GM18909 (cell line): ENCODE measurements around the gene MEGF8.
"Not testable (repeated sequence)": the region's sequence is repeated elsewhere in the genome, so short reads cannot be mapped to it uniquely, and the experiment has no call there.

Experiments
- ATAC-seq: cut with Tn5 transposase; IDR thresholded peaks from one replicate; pipeline ENCODE4 v1.9.1; 2021; ENCODE audit warnings: mild to moderate bottlenecking; ENCODE audit not compliant: unreplicated experiment, poor library complexity

The MEGF8 gene

DNA sequence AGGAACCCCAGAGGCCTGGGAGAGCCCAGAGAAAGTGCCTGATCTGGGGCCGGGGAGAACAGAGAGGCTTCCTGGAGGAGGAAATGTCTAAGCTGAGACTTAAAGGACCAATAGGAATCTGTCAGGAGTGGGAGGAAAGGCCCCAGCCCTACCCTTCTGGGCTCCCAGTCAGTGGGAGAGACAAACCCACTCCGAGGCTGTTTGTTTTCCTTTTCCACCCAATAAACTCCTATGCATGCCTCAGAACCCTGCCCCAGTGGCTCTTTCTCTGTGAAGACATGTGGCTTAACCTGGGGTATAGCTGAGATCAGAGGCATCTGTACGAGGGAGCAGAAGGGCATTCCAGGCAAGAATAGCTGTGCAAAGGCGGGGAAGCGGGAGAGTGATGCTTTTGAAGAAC is 1.9 kb downstream of the MEGF8 start:
- no peak for ATAC-seq

DNA sequence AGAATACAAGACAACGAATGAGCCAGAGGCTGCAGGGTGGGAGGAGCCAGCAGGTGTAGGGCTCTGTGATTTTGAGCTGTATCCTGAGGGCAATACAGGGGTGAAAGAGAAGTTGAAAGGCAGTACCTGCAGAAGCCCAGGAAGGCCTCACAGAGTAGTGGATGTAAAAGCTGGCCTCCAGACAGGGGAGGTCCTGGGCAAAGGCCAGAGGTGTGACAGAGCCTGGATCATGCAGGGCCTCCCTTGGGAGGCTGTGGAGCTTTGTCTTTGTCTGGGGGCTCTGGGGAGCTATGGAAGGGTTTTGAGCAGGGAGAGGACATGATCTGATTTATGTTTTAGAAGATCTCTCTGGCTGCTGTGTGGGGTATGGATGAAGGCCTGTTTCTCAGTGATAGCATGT is 2.7 kb downstream of the MEGF8 start:
- no peak for ATAC-seq

DNA sequence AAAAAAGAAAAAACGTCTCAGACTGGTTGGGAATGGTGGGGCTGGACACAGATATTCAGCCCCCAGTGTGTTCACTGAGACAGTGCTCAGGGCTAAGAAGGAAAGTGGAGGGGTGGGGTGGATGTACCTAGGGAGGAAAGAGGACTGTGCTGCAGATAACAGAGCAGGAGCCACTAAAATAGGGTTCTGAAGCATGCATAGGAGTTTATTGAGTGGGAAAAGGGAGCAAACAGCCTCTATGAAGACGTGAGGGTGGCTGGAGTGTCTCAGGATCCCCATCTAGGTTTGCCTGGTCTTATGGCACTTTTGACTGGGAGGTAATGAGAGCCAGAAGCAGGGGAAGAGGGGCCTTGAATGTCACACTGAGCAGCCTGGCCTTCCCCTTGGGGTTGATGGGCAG is 3.4 kb downstream of the MEGF8 start:
- ATAC-seq: no peak

DNA sequence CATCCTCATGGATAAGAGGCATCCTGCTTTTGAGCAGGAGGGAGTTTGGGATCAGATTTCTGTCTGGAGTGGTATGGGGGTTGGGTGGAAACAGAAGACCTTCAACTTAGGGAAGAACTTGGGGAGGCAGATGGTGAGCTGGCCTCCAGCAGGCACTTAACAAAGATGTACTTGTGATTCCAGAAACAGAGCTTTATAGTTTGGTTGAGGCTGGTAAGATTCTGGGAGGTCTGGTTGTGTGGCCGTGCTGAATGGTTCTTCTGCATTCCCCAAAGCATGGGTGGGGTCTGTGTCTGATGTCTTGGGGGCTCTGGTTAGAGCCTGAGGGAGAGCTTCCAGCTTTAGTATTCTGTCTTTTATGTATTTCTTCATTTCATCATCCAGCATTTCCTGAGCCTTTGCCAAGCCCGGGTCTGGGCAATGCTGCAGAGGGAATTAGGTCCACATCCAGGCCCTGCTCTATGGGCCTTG is 4.8 kb downstream of the MEGF8 start:
- no peak for ATAC-seq

DNA sequence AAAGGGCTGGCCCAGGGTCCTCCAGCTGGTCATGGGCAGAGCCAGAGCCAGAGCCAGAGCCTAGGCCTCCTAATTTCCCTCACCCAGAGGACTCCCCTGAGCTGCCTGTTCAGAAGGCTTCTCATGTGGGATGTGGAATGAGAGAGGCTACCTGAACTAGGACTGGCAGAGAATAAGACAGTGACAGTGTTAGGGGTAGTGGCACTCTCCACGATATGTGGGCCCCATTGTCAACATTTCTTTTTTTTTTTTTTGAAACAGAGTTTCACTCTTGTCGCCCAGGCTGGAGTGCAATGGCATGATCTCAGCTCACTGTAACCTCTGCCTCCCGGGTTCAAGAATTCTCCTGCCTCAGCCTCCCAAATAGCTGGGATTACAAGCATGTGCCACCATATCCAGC is 5.9 kb downstream of the MEGF8 start:
- ATAC-seq: not testable (repeated sequence)

DNA sequence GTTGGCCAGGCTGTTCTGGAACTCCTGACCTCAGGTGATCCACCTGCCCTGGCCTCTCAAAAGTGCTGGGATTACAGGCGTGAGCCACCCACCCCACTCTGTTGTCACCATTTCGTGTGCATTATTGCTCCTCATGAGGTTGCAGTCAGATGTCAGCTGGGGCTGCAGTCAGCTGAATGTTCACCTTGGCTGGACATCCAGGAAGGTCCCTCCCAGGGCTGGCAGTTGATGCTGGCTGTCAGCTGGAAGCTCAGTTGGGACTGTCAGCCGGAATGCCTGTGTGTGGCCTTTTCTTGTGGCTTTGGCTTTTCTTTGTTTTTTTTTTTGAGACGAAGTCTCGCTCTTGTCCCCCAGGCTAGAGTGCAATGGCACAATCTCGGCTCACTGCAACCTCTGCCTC is 6.6 kb downstream of the MEGF8 start:
- no peak for ATAC-seq

DNA sequence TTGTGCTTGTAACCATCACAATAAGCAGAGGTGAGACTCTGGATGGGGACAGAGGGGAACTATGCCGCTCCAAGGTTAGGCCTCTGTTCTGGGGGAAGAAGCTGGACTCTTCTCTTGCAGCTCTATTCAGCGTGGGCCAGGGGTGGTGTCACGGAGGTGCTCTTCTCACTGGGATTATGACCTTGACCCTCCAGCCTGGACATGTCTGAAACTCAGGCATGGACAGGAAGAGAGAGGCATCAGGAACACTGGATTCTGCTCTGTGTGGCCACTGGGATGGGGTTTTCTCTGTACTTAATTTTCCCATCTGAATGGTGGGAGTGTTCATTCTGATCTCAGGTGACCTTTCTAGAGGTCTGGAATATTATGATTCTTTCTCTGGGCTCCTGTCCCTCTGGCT is 7.6 kb downstream of the MEGF8 start:
- ATAC-seq: no peak

DNA sequence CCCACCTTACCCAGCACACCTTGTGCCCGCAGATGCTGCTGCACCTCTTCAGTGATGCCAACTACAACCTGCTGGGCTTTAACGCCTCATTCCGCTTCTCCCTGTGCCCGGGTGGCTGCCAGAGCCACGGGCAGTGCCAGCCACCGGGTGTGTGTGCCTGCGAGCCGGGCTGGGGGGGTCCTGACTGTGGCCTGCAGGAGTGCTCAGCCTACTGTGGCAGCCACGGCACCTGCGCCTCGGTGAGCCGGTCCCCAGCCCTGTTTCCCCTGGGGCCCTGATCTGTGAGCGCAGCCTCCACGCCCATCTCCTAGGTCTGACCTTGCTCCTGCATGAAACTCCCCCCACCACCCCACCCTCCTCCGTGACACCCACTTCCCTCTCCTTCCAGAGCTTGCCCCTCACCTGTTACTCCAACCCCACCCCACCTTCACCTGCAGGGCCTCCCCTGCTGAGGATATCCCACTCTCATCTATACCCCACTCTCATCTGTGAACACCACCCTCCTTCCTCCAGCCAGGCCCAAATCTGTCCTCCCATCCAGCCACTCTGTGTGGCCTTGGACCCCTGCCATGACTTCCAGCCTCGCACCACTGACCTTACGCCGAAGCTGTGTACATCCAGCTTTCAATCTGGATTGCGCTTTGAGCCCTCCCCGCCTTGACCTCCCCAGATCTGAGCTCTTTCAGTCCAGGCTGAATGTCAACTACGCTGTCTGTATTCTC is 8.7 kb downstream of the MEGF8 start:
- ATAC-seq: no peak

DNA sequence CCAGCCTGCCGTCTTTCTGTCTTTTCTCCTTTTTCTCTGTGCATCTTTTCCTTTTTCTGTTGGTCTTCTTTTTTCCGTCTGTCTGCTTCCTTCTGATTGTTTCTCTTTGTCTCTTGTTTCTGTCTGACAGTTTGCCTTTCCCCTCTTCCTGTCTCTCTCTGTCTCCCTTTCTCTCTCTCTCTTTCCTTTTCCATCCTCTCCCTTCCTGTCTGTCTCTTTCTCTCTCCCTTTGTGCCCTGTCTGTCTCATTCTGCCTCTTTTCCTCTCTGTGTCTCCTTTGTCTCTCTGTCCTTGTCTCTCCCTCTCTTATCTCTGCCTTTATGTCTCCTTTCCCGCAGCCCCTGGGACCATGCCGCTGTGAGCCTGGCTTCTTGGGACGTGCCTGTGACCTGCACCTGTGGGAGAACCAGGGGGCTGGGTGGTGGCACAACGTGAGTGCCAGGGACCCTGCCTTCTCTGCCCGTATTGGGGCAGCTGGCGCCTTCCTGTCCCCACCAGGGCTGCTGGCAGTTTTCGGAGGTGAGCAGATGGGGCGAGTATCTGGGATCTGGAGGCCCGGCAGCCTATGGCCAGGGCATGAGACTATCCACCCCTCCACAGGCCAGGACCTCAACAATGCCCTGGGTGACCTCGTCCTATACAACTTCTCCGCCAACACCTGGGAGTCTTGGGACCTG is 9.4 kb downstream of the MEGF8 start:
- ATAC-seq: no peak

DNA sequence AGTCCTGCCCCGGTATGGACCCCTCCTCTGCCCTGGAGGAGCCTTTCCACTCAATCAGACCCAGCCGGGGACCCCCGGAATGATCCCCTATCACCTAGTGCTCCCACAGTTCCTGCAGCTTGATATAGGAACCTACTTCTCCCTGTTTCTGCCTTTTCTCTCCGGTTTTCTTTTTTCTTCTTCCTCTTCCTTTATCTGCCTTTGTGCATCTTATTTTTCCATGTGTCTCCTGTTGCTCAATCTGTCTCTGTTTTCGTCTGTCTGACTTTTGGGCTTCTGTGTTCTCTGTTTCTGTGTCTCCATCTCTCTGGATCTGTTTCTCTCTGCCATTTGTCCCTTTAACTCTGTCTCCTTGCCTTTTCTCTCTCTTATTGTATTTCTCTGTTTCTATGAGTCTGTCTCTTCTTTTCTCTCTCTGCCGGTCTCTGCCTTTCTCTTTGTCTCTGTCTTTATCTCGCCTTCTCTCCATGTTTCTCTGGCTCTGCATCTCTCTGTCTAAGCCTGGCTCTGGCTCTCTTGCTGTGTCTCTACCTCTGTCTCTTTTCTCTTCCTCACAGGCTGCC is 10.0 kb downstream of the MEGF8 start:
- no peak for ATAC-seq

DNA sequence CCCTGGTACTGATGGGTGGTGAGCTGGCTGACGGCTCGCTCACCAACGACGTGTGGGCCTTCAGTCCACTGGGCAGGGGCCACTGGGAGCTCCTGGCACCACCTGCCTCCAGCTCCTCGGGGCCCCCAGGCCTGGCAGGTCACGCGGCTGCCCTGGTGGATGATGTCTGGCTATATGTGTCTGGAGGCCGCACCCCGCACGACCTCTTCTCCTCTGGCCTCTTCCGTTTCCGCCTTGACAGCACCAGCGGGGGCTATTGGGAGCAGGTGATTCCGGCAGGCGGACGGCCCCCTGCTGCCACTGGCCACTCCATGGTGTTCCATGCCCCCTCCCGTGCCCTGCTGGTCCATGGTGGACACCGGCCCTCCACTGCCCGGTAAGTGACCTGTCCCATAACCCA is 10.5 kb downstream of the MEGF8 start:
- no peak for ATAC-seq

DNA sequence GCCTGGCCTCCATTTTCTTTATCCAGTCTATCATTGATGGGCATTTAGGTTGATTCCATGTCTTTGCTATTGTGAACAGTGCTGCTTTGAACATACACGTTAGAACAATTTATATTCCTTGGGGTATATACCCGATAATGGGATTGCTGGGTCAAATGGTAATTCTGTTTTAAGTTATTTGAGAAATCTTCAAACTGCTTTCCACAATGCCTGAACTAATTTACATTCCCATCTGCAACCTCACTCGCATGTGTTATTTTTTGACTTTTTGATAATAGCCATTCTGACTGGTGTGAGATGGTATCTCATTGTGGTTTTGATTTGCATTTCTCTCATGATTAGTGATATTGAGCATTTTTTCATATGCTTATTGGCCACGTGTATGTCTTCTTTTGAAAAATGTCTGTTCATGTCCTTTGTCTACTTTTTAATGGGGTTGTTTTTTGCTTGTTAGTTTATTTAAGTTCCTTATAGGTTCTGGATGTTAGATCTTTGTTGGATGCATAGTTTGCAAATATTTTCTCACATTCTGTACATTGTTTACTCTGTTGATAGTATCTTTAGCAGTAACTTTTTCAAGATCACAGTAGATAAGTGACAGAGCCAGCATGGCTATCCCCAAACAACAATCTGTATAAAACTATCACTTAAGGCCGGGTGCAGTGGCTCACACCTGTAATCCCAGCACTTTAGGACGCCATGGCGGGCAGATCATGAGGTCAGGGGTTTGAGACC is 13.9 kb downstream of the MEGF8 start:
- not testable (repeated sequence) for ATAC-seq

DNA sequence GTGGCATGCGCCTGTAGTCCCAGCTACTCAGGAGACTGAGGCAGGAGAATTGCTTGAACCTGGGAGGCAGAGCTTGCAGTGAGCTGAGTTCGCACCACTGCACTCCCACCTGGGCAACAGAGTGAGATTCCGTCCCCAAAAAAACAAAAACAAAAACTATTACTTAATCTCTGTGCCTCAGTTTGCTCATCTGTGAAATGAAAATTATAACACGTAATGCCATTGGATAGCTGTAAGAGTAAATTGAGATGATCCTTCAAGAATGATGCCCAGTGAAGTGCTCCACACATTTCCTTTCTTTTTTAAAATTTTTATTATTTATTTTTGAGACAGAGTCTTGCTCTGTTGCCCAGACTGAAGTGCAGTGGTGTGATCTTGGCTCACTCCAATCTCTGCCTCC is 14.5 kb downstream of the MEGF8 start:
- not testable (repeated sequence) for ATAC-seq

DNA sequence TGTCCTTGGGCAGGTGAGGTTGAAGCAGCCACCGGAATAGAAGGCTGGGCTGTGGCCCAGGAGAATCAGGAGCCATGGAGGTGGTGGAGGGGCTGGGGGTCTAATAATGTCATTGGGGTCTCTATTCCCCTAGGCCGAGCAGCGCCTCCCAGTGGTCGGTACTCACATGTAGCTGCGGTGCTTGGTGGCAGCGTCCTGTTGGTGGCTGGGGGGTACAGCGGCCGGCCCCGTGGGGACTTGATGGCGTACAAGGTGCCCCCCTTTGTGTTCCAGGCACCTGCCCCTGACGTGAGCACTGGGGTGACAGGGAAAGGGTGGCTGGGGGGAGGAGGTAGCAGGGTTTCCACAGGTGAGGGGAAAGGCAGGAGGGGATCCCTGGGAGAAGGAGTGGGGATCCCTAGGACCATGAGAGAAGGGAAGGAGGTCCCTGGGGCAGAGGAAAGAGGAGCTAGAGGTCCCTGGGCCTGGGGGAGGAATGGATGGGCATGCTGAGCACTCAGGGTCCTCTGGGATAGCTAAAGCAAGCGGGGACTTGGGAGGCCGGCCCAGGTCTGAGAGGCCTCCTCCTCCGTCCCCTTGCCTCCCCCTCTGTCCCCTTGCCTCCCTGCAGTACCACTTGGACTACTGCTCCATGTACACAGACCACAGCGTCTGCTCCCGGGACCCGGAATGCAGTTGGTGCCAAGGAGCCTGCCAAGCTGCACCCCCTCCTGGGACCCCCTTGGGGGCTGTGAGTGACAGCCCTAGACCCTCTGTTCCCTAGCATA is 18.1 kb downstream of the MEGF8 start:
- no peak for ATAC-seq

DNA sequence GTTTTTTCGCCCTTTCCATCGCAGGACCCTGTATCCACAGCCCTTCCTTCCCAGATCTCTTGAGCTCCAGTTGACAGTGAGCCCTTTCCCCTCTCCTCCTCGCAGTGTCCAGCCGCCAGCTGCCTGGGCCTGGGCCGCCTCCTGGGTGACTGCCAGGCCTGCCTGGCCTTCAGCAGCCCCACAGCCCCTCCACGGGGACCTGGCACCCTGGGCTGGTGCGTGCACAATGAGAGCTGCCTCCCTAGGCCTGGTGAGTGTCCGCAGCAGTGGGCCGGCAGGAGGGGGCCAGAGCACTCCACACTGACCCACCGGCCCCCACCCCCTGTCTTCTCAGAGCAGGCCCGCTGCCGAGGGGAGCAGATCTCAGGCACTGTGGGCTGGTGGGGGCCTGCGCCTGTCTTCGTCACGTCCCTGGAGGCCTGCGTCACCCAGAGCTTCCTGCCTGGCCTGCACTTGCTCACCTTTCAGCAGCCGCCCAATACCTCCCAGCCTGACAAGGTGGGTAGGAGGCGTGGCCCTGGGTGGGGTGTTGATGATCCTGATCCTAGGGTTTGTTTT is 19.0 kb downstream of the MEGF8 start:
- no peak for ATAC-seq

DNA sequence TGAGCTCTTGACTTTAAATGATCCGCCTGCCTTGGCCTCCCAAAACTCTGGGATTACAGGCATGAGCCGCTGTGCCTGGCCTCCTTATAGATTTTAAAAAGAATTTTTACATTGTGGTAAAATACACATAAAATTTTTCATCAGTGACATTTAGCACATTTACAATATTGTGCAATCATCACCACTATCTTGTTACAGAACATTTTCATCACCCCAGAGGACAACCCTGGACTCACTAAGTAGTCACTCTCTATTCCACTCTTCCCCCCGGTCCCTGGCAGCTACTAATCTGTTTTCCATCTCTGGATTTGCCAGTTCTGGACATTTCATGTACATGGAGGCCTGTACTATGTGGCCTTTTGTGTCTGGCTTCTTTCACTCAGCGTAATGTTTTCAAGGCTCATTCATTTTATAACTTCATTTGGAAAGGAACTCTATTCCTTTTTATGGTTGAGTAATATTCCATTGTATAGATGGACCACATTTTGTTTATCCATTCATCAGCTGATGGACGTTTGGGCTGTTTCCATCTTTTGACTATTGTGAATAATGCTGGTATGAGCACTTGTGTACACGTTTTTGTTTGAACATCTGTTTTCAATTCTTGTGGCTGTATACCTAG is 19.9 kb downstream of the MEGF8 start:
- ATAC-seq: no peak

DNA sequence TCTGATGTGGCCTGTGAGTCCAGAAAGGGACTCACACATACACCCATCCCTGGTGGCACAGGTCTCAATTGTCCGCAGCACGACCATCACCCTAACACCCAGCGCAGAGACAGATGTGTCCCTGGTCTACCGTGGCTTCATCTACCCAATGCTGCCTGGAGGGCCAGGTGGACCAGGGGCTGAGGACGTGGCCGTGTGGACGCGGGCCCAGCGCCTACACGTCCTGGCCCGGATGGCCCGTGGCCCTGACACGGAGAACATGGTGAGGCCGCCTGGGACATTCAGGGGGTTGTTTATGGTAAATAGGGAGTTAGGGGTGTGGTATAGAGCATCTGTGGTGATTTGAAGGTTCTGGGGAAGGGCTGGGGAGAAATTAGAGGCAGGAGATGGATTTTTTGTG is 22.8 kb downstream of the MEGF8 start:
- ATAC-seq: no peak

DNA sequence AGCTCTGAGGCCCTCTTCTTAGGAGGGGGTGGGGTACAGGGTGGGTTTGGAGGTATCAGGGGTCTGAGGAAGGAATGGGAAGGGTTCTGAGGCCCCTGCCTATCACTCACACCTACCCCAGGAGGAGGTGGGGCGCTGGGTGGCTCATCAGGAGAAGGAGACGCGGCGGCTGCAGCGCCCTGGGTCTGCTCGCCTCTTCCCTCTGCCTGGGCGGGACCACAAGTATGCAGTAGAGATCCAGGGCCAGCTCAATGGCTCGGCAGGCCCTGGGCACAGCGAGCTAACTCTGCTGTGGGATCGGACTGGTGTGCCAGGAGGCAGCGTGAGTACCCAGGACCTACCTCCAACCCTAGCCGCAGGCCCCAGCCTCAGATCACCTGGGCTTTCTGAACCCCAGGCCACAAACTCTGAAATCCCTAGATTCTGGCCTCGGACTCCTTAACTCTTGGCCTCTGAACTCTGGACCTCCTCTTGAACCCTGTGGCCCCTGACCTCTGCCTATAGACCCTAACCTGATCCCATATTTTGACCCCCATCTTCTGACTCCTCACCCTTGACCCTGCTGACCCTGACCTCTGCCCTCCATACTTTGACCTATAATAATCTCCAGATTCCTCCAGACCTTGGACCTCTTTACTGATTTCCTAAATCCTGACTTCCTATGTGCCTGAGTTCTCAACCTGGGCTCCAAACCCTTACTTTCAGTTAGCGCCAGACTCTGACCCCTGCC is 24.1 kb downstream of the MEGF8 start:
- no peak for ATAC-seq

DNA sequence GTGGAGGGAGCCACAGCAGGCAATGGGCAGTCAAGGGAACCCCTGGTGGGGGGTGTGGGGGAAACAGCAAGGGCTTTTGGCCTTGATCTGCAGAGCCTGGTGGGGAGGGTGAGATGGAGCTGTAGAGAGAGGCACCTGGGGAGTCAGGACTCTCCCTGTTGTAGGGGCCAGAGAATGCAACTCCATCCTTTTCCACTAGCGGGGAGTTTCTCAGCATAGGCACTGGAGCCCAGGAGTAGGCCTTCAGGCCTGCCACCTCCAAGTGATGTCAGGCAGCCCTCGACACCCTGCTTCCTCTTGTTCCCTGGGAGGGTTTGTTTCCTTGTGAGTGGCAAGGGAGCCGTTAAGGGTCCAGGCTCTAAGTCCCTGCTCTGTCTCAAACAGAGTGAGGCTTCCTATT is 25.0 kb downstream of the MEGF8 start:
- no peak for ATAC-seq
